Thymus (tissue), 11 donors: ENCODE data around the gene LGR6. TPM values are rescaled to one million over a fixed set of nuclear protein-coding genes. Genes with fewer than 3 reads are reported as not detected.
A peak's percentile ranks its signal among the peaks of the same experiment; 100 is the strongest.

ENCODE experiments used
- DNase-seq, 9 donors: peaks; one replicate each; pipeline ENCODE4 v3.0.0-alpha.2; 2013; ENCODE audit warnings: low spot score in 9 of 9, low read depth in 6 of 9, missing footprints in 1 of 9
- H3K27ac ChIP-seq, 2 donors: one replicate each; pipeline ENCODE4 v1.5.1; 2013; ENCODE audit warnings: control low read depth in 1 of 2, low read depth in 1 of 2, low read length in 1 of 2, mild to moderate bottlenecking in 1 of 2, moderate library complexity in 1 of 2
- H3K27me3 ChIP-seq, 2 donors: one replicate each; pipeline ENCODE4 v1.5.1; 2013; ENCODE audit warnings: low read length in 1 of 2; ENCODE audit not compliant: control insufficient read depth in 2 of 2, insufficient read depth in 1 of 2
- H3K36me3 ChIP-seq, 2 donors: one replicate each; pipeline ENCODE4 v1.5.1; 2013; ENCODE audit warnings: low read length in 1 of 2, mild to moderate bottlenecking in 1 of 2, moderate library complexity in 1 of 2; ENCODE audit not compliant: control insufficient read depth in 2 of 2, insufficient read depth in 2 of 2
- H3K4me1 ChIP-seq, 2 donors: one replicate each; pipeline ENCODE4 v1.5.1; 2013; ENCODE audit warnings: low read length in 2 of 2; ENCODE audit not compliant: control insufficient read depth in 2 of 2, insufficient read depth in 2 of 2
- H3K4me3 ChIP-seq, 2 donors: one replicate each; pipeline ENCODE4 v1.5.1; 2013; ENCODE audit warnings: low read length in 2 of 2, control low read depth in 1 of 2, mild to moderate bottlenecking in 1 of 2
- H3K9me3 ChIP-seq, 2 donors: one replicate each; pipeline ENCODE4 v1.5.1; 2013; ENCODE audit warnings: low read length in 1 of 2, mild to moderate bottlenecking in 1 of 2; ENCODE audit not compliant: control insufficient read depth in 2 of 2, insufficient read depth in 1 of 2
- WGBS: extraction: QIAGEN DNeasy Blood & Tissue Kit; methylation state at CpG from one replicate; pipeline ENCODE4 v1.1.7; 2013; 5-methylcytosine and 5-hydroxymethylcytosine counted together
- polyA plus RNA-seq: library from polyadenylated mRNA; stranded (reverse); fragments of 200-250 nt; gene quantifications from one replicate; pipeline ENCODE4 v1.2.3, GENCODE V29; 2013
- total RNA-seq: library from RNA; stranded (reverse); fragments of 120-200 nt; gene quantifications from one replicate; pipeline ENCODE4 v1.2.4, GENCODE V29; 2013
- donor health status: healthy.

Gene LGR6
- total and polyA plus RNA-seq, 2 donors = 0.05 to 1.0 TPM

GRCh38 chr1:202280595-202280994, 87.0 kb downstream of the LGR6 start:
- Histone ChIP-seq H3K4me1 (peaks cover 6 to 15% of the 10 kb centered on the region in 2 donors), H3K27ac (no peak overlapping the region), H3K27me3 (peaks cover 0 to 67% of the 10 kb centered on the region in 2 donors), H3K9me3 (peaks cover 0 to 8% of the 10 kb centered on the region in 2 donors), H3K4me3 (no peak overlapping the region), H3K36me3 (no peaks in the 10 kb centered on the region)
- DNase-seq = no peak
- WGBS = 93% methylated on average over 7 of the region's 7 CpGs

DNA sequence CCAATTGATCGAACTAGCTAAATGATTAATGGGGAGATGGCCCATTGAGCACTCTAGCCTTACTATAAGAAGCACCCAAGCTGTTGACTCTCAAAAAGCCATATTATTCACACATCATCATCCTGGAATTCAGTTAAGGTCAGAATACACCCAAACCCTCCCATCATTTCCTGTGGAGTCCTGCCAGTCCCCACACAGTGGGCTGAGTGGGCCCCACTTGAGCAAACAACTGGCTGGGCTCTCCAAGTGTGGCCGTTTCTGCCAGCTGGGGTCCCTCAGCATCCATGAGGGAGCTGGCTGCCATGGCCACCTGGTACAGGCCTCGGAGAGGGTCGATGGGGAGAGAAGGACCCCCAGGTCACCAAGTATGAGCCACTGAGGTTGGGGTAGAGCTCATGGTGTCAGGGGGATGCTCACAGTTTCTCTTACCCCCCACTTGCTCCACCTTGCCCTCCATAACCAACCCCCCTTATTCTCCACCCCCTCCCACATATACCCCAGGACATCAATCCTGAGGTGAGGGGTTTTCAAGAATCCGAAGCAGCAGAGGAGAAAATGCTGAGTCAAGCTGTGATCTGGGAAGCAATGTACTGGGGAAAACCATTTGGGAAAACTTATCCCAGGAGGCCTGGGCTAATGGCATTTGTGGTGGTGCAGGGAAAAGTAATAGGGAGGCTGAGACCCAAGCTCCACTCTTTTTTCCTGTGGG, 87.9 kb downstream of the LGR6 start:
- H3K27me3 ChIP-seq = peaks cover 2 to 66% of the 10 kb centered on the region in 2 donors
- H3K4me3 ChIP-seq = no peak overlapping the region
- H3K27ac ChIP-seq = no peak overlapping the region
- WGBS = 63% methylated on average over 5 of the region's 5 CpGs
- peaks cover 6 to 15% of the 10 kb centered on the region in 2 donors for H3K4me1 ChIP-seq
- no peaks in the 10 kb centered on the region for H3K36me3 ChIP-seq
- peaks cover 0 to 8% of the 10 kb centered on the region in 2 donors for H3K9me3 ChIP-seq
- no peak for DNase-seq

- DNase-seq = no peak
- Histone ChIP-seq H3K27me3 (peaks cover 3 to 69% of the 10 kb centered on the region in 2 donors), H3K27ac (no peak overlapping the region), H3K4me3 (no peak overlapping the region), H3K9me3 (peaks cover 0 to 8% of the 10 kb centered on the region in 2 donors), H3K4me1 (peaks cover 6 to 15% of the 10 kb centered on the region in 2 donors), H3K36me3 (no peaks in the 10 kb centered on the region)
- WGBS = 92% methylated on average over 5 of the region's 5 CpGs
Observed at GRCh38 chr1:202282025-202282371, 88.4 kb downstream of the LGR6 start.

DNA sequence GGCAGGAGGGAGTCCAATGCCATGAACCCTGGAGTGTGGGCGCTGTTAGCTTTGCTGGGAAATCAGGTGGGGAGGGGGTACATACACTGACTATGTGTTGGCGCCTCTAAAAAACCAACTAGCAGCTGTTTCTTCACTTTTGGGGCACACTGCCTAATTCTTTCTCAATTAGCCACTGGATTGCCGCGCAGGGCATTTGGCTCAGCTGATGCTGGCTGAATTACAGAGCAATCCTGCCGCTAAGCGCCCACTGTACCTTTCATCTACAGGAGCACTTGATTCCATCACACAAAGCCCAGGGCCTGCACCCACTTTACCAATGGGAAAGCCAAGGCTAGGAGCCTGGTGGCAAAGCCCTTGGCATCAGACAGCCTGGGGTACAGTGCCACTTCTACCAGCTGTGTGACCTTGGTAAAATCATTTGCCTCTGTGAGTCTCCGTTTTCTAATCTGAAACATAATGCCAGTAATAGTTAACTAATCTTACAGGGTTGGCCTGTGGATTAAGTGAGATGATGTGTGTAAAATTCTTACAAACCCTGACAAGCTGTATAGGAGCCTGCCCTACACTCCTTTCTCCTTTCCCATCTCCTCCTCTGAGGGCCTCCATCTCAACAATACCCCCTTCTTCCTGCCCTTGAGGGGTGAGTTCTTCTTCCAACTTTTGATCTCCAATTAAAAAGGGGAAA, 89.1 kb downstream of the LGR6 start:
- H3K4me1 ChIP-seq = peaks cover 6 to 15% of the 10 kb centered on the region in 2 donors
- 88% methylated on average over 7 of the region's 7 CpGs for WGBS
- H3K36me3 ChIP-seq = no peaks in the 10 kb centered on the region
- no peak overlapping the region for H3K27ac ChIP-seq
- H3K4me3 ChIP-seq = no peak overlapping the region
- peaks cover 3 to 68% of the 10 kb centered on the region in 2 donors for H3K27me3 ChIP-seq
- DNase-seq = no peak
- H3K9me3 ChIP-seq = peaks cover 0 to 8% of the 10 kb centered on the region in 2 donors

DNA sequence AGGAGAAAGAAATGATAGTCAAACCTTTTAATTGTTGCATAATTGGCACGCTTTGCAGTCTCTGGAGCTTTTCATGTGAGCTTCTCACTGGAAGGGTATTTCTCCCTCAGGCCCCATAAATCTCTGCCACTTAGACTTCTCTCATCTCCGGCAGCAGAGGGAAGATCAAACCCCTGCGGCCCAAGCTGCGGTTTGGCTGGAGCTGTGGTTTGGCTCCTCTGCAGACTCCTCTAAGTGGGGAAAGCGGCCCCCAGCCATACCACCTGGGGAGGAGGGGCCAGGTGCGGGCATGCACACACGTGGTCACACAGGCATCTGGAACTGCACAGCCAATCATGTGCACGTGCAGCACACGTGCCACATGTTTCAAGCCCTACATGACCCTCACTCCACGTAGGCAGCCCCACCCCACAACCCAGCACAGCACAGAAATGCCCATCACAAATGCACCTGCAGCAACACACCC, 89.8 kb downstream of the LGR6 start:
- peak in 5 of 9 donors; percentile 7 to 50 (median 24) for DNase-seq
- H3K4me1 ChIP-seq = peaks cover 6 to 15% of the 10 kb centered on the region in 2 donors
- WGBS = 1% methylated on average over 10 of the region's 10 CpGs
- no peak overlapping the region for H3K27ac ChIP-seq
- H3K27me3 ChIP-seq = peaks cover 3 to 66% of the 10 kb centered on the region in 2 donors
- no peaks in the 10 kb centered on the region for H3K36me3 ChIP-seq
- no peak overlapping the region for H3K4me3 ChIP-seq
- peaks cover 0 to 8% of the 10 kb centered on the region in 2 donors for H3K9me3 ChIP-seq

- Histone ChIP-seq H3K36me3 (no peaks in the 10 kb centered on the region), H3K9me3 (peaks cover 0 to 8% of the 10 kb centered on the region in 2 donors), H3K4me1 (peaks cover 6 to 15% of the 10 kb centered on the region in 2 donors), H3K4me3 (no peak overlapping the region), H3K27me3 (peaks cover 3 to 62% of the 10 kb centered on the region in 2 donors), H3K27ac (no peak overlapping the region)
- DNase-seq = no peak
- WGBS = 86% methylated on average over 4 of the region's 4 CpGs
Observed at GRCh38 chr1:202283991-202284390, 90.4 kb downstream of the LGR6 start.

GRCh38 chr1:202285908-202286307, 92.3 kb downstream of the LGR6 start:
- 97% methylated on average over 3 of the region's 3 CpGs for WGBS
- no peak for DNase-seq
- Histone ChIP-seq H3K27me3 (peaks cover 3 to 53% of the 10 kb centered on the region in 2 donors), H3K4me3 (no peak overlapping the region), H3K9me3 (peaks cover 0 to 8% of the 10 kb centered on the region in 2 donors), H3K27ac (no peak overlapping the region), H3K36me3 (no peaks in the 10 kb centered on the region), H3K4me1 (peaks cover 6 to 15% of the 10 kb centered on the region in 2 donors)

DNA sequence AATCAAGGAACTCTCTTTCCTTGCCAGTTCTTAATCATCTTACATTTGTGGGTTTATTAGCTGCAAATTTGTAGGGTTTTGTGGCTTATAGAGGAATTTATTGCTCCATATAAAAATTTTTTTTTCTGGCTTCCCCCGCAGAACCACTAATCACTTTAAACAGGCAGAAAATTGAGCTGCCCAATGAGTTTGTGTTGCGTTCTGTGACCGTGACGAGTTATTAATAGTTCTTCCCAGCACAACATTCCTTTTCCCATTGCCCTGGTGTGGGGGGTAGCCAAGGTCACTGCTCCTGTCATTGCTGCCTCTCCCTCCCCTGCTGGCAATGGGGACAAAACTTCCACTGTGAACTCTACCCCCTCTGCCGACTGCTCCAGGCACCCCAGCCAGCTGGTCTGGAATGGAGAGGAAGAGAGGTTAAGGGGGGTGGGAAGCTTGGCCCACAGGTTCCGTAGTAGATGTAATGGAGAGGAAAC, 93.1 kb downstream of the LGR6 start:
- Histone ChIP-seq H3K27ac (no peak overlapping the region), H3K4me3 (no peak overlapping the region), H3K4me1 (peaks cover 6 to 15% of the 10 kb centered on the region in 2 donors), H3K9me3 (peaks cover 0 to 8% of the 10 kb centered on the region in 2 donors), H3K27me3 (peaks cover 3 to 52% of the 10 kb centered on the region in 2 donors), H3K36me3 (no peaks in the 10 kb centered on the region)
- no peak for DNase-seq
- WGBS = 85% methylated on average over 6 of the region's 6 CpGs

DNA sequence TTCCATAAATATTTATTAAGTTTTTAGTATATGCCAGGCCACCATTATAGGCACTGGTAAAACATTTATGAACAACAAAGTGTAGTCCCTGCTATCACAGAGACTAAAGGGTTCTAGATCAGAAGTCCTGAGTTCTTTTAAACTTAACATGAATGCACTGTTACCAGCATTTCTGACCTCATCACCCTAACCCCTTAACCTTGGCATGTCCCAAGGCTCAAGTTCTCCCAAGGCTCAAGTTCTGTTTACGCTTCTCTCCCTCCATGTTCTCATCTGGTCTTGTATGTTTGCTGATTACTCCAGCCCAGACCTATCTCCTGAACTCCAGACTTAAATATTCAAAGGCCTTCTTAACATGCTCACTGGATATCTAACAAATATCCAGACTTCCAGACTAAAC, 93.6 kb downstream of the LGR6 start:
- no peaks in the 10 kb centered on the region for H3K36me3 ChIP-seq
- WGBS = 100% methylated on average over 1 of the region's 1 CpG
- no peak for DNase-seq
- no peak overlapping the region for H3K4me3 ChIP-seq
- peaks cover 3 to 47% of the 10 kb centered on the region in 2 donors for H3K27me3 ChIP-seq
- H3K9me3 ChIP-seq = peaks cover 0 to 8% of the 10 kb centered on the region in 2 donors
- no peak overlapping the region for H3K27ac ChIP-seq
- peaks cover 6 to 15% of the 10 kb centered on the region in 2 donors for H3K4me1 ChIP-seq
